B cell (primary cell): ENCODE results near the gene TRIM54. TPM values are rescaled to one million over a fixed set of nuclear protein-coding genes. Genes with fewer than 3 reads are reported as not detected.

ENCODE experiments used
- ATAC-seq: fragments of 200-7000 bp; cut with Tn5 transposase; one replicate; pipeline ENCODE4 v1.10.0; 2021; ENCODE audit warnings: low read depth, mild to moderate bottlenecking, moderate number of reproducible peaks, moderate library complexity
- CTCF ChIA-PET: fragments of 350-600 bp; sonication (Branson Sonifier 250); formaldehyde crosslinking; loops from one replicate; lab custom pipeline; 2021; ENCODE audit warnings: antibody characterized with exemption, inconsistent platforms; lab: Charles Lee
- POLR2A ChIA-PET: fragments of 350-600 bp; sonication (Branson Sonifier 250); formaldehyde crosslinking; loops from one replicate; lab custom pipeline; 2021; ENCODE audit warnings: antibody characterized with exemption; lab: Charles Lee
- DNase-seq: peaks from one replicate; pipeline ENCODE4 v3.0.0; 2013
- H2AFZ ChIP-seq: 2 replicates; pipeline ENCODE4 v1.6.1; 2012; ENCODE audit warnings: mild to moderate bottlenecking, low read depth, low read length; ENCODE audit not compliant: insufficient read depth, poor library complexity, severe bottlenecking
- H3K27ac ChIP-seq, 2 donors: 1 replicate in 1 of 2; 2 replicates in 1 of 2; pipeline ENCODE4 v1.5.1; 2012 to 2013; ENCODE audit warnings: low read length in 2 of 2, mild to moderate bottlenecking in 2 of 2, moderate library complexity in 1 of 2
- H3K27me3 ChIP-seq, 4 experiments: fragments of 200-600 bp in 1 of 4; sonication (generic) in 1 of 4; replicated peaks in 1 of 4; 1 replicate in 2 of 4; 2 replicates in 2 of 4; pipeline versions ENCODE4 v1.6.1 to v1.7.0; 2013 to 2016; ENCODE audit warnings: low read length in 3 of 4, mild to moderate bottlenecking in 2 of 4, mixed read lengths in 1 of 4, moderate library complexity in 1 of 4; ENCODE audit not compliant: insufficient read depth in 4 of 4, control insufficient read depth in 3 of 4; ENCODE audit errors: control extremely low read depth in 1 of 4
- H3K36me3 ChIP-seq, 2 experiments: replicated peaks in 1 of 2; 1 replicate in 1 of 2; 2 replicates in 1 of 2; pipeline versions ENCODE4 v1.6.1 to v1.7.1; 2013; ENCODE audit warnings: low read length in 1 of 2; ENCODE audit not compliant: insufficient read depth in 2 of 2, control insufficient read depth in 1 of 2; ENCODE audit errors: control extremely low read depth in 1 of 2, extremely low read depth in 1 of 2
- H3K4me1 ChIP-seq, 2 donors: fragments of 200-600 bp in 1 of 2; sonication (generic) in 1 of 2; 1 replicate in 1 of 2; 2 replicates in 1 of 2; pipeline versions ENCODE4 v1.5.1 to v1.6.1; 2013 to 2017; ENCODE audit warnings: low read length in 2 of 2; ENCODE audit not compliant: control insufficient read depth in 2 of 2, insufficient read depth in 2 of 2
- H3K4me2 ChIP-seq: replicated peaks from 2 replicates; pipeline ENCODE3; 2012; ENCODE audit warnings: mild to moderate bottlenecking, low read depth, low read length; ENCODE audit not compliant: poor library complexity, severe bottlenecking
- H3K4me3 ChIP-seq, 5 experiments: fragments of 200-600 bp in 1 of 5; sonication (generic) in 1 of 5; 1 replicate in 3 of 5; 2 replicates in 2 of 5; pipeline versions ENCODE4 v1.5.1 to v1.7.0; 2011 to 2016; ENCODE audit warnings: low read length in 4 of 5, mild to moderate bottlenecking in 4 of 5, low read depth in 2 of 5, control low read depth in 1 of 5, moderate library complexity in 1 of 5; ENCODE audit not compliant: insufficient read depth in 1 of 5; ENCODE audit errors: control extremely low read depth in 1 of 5, extremely low read depth in 1 of 5
- H3K79me2 ChIP-seq: fragments of 200-600 bp; sonication (generic); one replicate; pipeline ENCODE4 v1.6.0; 2016; ENCODE audit warnings: low read length; ENCODE audit not compliant: control insufficient read depth, insufficient read depth
- H3K9ac ChIP-seq: fragments of 200-600 bp; sonication (generic); 2 replicates; pipeline ENCODE4 v1.6.1; 2017; ENCODE audit warnings: mild to moderate bottlenecking, low read length, moderate library complexity
- H3K9me3 ChIP-seq, 3 donors: one replicate each; pipeline versions ENCODE4 v1.6.1 to v1.7.1; 2013; ENCODE audit warnings: low read length in 2 of 3; ENCODE audit not compliant: control insufficient read depth in 2 of 3, insufficient read depth in 1 of 3; ENCODE audit errors: control extremely low read depth in 1 of 3
- H4K20me1 ChIP-seq: 2 replicates; pipeline ENCODE4 v1.6.0; 2012; ENCODE audit warnings: mild to moderate bottlenecking, low read length; ENCODE audit not compliant: insufficient read depth, control insufficient read depth, poor library complexity, severe bottlenecking
- H3K27ac Mint-ChIP-seq: one replicate; pipeline ENCODE4 v1.8.0; 2021; ENCODE audit warnings: mixed read lengths
- H3K27me3 Mint-ChIP-seq: one replicate; pipeline ENCODE4 v1.8.0; 2021; ENCODE audit warnings: mixed read lengths
- H3K4me1 Mint-ChIP-seq: one replicate; pipeline ENCODE4 v1.8.0; 2021; ENCODE audit warnings: mixed read lengths
- H3K4me3 Mint-ChIP-seq: one replicate; pipeline ENCODE4 v1.8.0; 2021; ENCODE audit warnings: mixed read lengths
- H3K9me3 Mint-ChIP-seq: one replicate; pipeline ENCODE4 v1.8.0; 2022; ENCODE audit warnings: mixed read lengths; ENCODE audit not compliant: insufficient read depth
- CTCF ChIP-seq: fragments of 200-600 bp; IDR thresholded peaks from one replicate; pipeline ENCODE4 v1.8.0; 2022; ENCODE audit warnings: antibody characterized with exemption, mild to moderate bottlenecking
- EZH2 ChIP-seq: IDR thresholded peaks from 2 replicates; pipeline ENCODE4 v1.6.1; 2012; ENCODE audit warnings: borderline replicate concordance, low read depth, mild to moderate bottlenecking, moderate library complexity, low read length; ENCODE audit not compliant: insufficient read depth, poor library complexity, severe bottlenecking
- WGBS: methylation state at CpG from one replicate; pipeline ENCODE4 v1.1.5; 2013; ENCODE audit warnings: missing lambda C conversion rate; ENCODE audit not compliant: insufficient coverage; 5-methylcytosine and 5-hydroxymethylcytosine counted together
- intact Hi-C: fragments of 100-400 bp; cut with micrococcal nuclease; formaldehyde crosslinking; loops from one replicate; pipeline ENCODE4 v1.10.0; 2022
- polyA plus RNA-seq: library from polyadenylated mRNA; depleted of rRNA; stranded (reverse); fragments of >200 nt; gene quantifications from 2 replicates; pipeline ENCODE4 v1.2.3, GENCODE V29; 2012
- total RNA-seq, 2 donors: library from RNA; stranded (reverse); fragments of 120-200 nt in 1 of 2; gene quantifications; 1 replicate in 1 of 2; 2 replicates in 1 of 2; pipeline versions ENCODE4 v1.2.3 to v1.2.4, GENCODE V29; 2013 to 2022

Gene TRIM54
- total and polyA plus RNA-seq, 2 donors (not counting 1 experiment from before 2014, with no cell fraction given) = not detected

GRCh38 chr2:27347641-27348040 is 65.4 kb downstream of the TRIM54 start:
- Mint-ChIP-seq H3K4me3 (no peak overlapping the region), H3K9me3 (no peaks in the 10 kb centered on the region), H3K27ac (no peak overlapping the region), H3K4me1 (peaks cover 24% of the 10 kb centered on the region), H3K27me3 (no peaks in the 10 kb centered on the region)
- no peaks in the 10 kb centered on the region for H3K4me1 ChIP-seq
- H2AFZ ChIP-seq = no peak overlapping the region
- no peak overlapping the region for H3K4me2 ChIP-seq
- ChIA-PET CTCF (interaction anchor here (0.6 kb wide), 1 partner anchor 44 kb away, joined by 5 read pairs; no protein-coding TSS in a partner anchor), POLR2A (interaction anchor here (0.7 kb wide), 1 partner anchor 9 kb away, joined by 3 read pairs; no protein-coding TSS in a partner anchor)
- WGBS = 96% methylated on average over 2 of the region's 2 CpGs
- no peaks in the 10 kb centered on the region for H3K9me3 ChIP-seq
- H3K79me2 ChIP-seq = peaks cover 95% of the 10 kb centered on the region
- H3K36me3 ChIP-seq = peaks cover 0 to 20% of the 10 kb centered on the region in 2 experiments
- no peaks in the 10 kb centered on the region for H3K27me3 ChIP-seq
- H3K4me3 ChIP-seq = no peak overlapping the region
- DNase-seq = no peak
- no peak overlapping the region for H3K9ac ChIP-seq
- peaks cover 81% of the 10 kb centered on the region for H4K20me1 ChIP-seq
- no peak overlapping the region for H3K27ac ChIP-seq
- intact Hi-C loops = no loop called here
- no peak for ATAC-seq
- TF ChIP-seq EZH2 = no peak
- no peak for TF ChIP-seq CTCF

GRCh38 chr2:27350106-27350693 is 68.0 kb downstream of the TRIM54 start:
- H3K9me3 ChIP-seq = no peaks in the 10 kb centered on the region
- H3K9ac ChIP-seq = no peak overlapping the region
- no peaks in the 10 kb centered on the region for H3K27me3 ChIP-seq
- 95% methylated on average over 6 of the region's 7 CpGs for WGBS
- H3K79me2 ChIP-seq = peaks cover 97% of the 10 kb centered on the region
- ATAC-seq = no peak
- Mint-ChIP-seq H3K9me3 (no peaks in the 10 kb centered on the region), H3K4me3 (no peak overlapping the region), H3K4me1 (peaks cover 37% of the 10 kb centered on the region), H3K27ac (no peak overlapping the region), H3K27me3 (no peaks in the 10 kb centered on the region)
- H3K4me2 ChIP-seq = no peak overlapping the region
- peaks cover 69% of the 10 kb centered on the region for H4K20me1 ChIP-seq
- ChIA-PET POLR2A (no interaction called here), CTCF (no interaction called here)
- H3K4me1 ChIP-seq = peaks cover 2 to 4% of the 10 kb centered on the region in 2 donors
- intact Hi-C loops = no loop called here
- DNase-seq = no peak
- no peak overlapping the region for H3K4me3 ChIP-seq
- no peak overlapping the region for H2AFZ ChIP-seq
- TF ChIP-seq EZH2 (no peak), CTCF (no peak)
- H3K36me3 ChIP-seq = peaks cover 0 to 11% of the 10 kb centered on the region in 2 experiments
- H3K27ac ChIP-seq = no peak overlapping the region
